NCI-H187 treated with DMSO at 0.1 percent for 48 hours (cell line): Measurements from ENCODE around the gene GAB3.
"Not testable (repeated sequence)": the region's sequence is repeated elsewhere in the genome, so short reads cannot be mapped to it uniquely, and the experiment has no call there.

ENCODE experiments used
- DNase-seq: peaks from one replicate; lab custom pipeline; 2025; lab: John Stamatoyannopoulos, UW

The GAB3 gene

DNA sequence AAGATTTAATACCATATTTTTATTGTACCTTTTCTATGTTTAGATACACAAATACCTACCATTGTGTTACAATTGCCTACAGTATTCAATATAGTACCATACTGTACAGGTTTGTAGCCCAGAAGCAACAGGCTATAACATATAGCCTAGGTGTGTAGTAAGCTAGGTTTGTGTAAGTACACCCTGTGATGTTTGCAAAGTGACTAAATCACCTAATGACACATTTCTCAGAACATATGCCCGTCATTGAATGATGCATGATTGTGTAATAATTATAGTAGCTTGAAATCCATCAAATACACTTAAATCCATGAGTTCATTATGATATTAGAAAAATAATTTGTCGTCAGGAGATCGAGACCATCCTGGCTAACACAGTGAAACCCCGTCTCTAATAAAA is 30.8 kb downstream of the GAB3 start:
- no peak for DNase-seq

DNA sequence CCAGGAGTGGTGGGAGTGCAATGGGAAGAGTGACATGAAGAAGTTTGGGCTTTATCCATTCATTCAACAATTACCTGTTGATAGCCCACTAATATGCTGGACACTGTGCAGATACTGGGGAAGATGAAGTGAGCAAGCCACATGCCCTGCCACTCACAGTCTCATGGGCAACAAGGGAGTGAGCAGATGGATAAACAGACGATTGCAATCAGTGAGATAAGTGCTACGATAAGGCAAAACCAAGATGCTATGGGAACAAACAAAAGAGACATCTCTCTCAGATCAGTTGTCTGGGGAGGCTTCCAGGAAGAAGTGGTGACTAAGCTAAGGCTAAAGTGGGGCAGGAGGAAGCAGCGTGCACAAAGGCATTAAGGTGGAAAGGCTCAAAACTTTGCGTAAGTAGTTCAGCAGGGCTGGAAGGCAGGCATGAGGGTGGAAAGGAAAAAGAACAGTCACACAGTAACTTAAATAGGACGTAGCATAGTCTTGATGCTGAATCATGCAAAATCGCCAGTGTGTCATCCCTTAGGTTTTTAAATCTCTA is 31.7 kb downstream of the GAB3 start:
- DNase-seq, result no peak

DNA sequence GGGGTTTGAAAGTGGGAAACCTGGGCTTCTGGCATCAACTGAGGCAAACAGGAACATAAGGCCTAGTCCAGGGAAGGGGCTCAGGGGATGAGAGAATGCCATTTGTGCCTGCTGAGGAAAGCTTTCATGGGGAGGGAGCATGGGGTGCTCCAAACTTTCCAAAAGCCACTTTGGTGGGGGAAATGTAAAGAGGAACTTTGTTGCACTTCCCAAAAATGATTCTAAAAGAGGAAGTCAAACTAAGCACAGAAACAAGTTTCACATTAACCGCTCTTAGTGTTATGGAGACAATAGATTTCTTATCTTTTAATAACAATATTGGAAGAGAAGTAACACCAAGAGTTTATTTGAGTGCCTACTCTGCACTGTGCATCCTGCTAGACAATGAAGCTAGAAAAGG is 32.3 kb downstream of the GAB3 start:
- DNase-seq, result no peak

DNA sequence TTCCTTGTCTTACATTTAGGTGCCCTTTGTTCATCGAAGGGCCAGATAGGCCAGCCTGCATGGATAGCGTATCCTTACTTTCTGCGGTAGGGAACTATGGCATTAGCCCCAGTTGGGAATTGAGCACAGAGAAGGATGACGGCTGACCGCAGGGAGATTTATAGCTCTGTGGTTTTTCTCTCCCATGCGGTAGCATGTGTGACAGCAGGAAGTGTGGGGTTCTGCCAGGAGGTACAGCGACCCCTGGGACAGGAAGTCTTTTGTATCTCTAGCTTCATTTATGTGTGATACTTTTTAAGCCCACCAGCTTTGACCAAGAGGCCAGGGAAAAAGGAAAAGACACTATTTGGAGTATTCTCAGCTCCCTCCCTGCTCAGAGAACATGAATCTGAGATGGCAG is 33.1 kb downstream of the GAB3 start:
- peak; percentile 69 for DNase-seq

DNA sequence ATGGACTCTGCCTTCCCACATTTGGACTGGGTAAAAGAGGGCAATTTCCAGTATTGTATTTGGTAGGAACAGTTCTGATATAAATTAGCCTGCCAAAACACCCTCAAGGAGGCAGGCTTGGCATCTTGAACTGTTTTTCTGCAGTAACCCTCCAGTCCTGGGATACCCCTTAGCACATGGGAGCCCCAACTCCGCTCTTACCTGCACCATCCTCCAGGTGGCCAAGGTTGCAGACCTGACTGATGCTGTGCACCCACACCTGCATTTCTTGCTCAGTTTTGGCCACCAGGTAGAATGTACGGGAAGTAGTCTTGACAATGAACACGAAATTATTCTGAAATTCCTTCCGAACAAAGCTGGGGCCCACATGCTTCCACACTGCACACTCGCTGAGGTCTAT is 35.1 kb downstream of the GAB3 start:
- no peak for DNase-seq

DNA sequence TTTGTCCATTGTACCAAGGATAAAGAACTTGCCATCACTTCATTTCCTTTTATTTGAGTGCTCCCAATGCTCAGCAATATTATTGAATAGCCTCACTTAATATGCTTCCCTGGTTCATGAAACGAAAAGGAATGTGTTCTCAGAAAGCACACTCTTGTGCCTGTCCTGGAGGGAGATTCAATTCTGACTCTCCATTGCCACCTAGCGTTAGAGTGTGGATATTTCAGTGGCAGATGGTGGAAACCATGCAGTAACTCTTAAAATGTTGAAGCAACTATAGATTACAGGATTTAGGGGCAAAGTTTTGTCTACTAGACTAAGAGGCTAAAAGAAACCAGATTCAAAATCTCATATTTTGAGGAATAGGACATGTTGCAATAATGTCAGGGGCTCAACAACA is 36.0 kb downstream of the GAB3 start:
- DNase-seq, result no peak

DNA sequence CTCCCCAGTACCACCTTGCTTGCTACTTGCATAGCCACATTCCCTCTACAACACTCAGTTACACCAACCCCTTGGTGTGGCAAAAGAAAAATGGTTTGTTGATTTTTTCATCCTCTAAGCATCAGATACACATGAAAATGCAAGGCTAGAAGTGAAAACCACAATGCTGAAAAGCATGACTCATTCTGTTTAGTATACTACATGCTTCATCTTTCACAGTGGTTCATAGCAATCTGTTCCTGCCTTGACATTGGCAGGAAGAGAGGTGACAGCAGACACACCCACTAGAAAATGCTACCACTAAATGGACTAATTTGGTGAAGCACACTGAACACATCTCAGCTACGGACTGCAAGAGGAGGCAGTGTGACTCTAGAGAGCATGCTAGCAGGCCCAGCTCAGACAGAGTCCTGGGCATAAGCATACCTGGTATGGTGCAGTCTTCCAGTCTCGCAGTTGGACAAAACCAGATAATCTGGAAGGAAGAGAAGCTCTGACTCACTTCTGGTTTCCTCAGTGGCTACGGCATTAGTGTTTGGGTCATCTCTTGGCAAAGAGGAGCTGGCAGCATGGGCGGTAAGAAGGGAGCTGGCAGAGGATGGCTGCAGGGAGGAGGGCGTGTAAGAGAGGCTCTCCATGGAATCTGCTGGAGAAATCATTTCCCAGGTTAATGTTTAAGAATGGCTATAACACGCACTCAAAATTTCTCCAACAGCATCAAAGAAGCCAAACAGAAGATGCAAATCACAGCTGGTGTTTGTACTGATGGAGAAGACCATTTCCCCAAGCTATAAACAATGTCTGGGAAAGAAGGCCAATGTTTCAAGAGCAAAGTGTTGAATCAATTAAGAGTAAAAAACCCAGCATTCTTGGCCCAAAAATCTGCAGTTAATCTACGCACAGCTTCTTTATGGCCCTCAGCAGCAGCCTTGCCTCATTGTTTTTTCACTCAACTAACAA is 37.8 kb downstream of the GAB3 start:
- DNase-seq, result no peak

DNA sequence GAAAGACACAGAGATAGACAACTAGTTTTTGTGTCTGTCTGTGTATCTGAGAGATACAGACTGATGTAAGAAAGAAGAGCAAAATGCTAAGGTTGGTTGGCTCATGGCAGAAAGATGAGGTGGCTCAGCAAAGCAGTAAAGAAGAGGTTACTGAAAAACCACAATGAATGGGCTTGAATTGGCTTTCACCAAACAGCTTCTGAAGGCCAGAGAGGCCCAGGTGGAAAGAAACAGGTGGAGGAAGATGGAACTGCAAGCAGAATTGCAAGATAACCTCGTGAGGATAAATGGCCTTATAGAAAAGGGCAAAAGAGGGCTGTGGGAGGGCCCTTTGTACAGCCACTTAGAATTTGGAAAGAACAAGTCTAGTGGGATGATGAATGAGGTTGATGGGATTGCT is 39.6 kb downstream of the GAB3 start:
- DNase-seq, result no peak

DNA sequence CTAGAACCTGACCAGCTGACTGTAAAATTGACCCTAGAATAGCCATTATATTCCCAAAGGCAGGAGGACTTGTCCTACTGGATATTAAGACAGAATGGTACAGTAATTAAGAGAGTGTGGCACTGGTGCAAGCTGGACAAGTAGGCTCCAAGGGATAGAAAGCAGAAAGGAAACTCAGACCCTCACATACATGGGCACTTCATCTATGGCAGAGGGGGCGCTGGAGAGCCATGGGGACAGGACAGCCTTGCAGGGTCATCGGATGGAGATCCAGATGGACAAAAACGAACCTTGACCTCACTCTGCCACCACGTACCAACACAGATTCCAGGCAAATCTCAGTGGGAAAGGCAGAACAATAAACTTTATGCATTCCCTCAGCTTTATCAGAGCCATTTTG is 40.6 kb downstream of the GAB3 start:
- DNase-seq, result no peak

DNA sequence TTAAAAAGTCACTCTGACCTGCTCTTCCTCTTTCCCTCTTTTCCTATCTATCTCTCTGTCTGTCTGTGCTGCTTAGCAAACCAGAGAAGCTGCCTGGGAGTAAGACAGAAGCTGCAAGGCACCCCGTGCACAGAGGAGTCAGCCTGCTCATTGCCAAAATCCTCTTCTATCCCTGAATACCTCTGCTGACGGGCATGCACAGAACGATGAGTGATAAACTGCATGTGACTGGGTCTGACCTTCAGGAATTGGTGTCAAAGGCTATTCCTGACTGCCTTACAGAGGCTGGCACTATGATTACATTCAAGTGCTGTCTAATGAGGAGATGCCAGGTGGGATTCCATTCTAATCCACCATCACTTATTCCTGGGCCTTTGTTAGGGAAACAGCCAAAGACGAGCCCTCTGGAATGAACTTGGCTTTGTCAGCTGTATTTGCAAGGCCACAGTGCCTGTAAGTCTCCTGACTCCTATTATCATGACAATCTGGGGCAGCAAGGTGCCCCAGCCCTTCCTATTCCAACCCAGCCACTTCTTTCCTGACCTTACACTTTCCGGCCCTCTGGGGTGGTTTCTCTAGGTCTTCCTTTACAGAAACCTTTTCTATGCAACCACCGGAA is 52.1 kb downstream of the GAB3 start:
- no peak for DNase-seq

DNA sequence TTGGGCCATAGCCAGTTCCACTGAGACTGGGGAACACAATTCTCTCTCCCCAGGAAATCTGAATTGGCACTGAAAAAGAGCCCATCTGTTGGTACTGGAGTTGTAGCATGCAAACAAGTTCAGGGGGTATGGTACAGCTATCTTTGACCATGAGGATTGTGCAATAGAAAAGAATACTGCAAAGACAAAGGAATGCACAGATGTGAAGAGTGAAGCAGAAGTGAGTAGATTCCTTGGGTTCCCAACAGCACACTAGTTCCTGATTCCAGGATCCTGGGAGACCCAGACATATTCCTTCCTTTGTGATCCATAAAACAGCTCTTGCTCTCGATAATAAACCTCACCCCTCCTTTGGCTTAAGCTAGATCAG is 54.2 kb downstream of the GAB3 start:
- no peak for DNase-seq

DNA sequence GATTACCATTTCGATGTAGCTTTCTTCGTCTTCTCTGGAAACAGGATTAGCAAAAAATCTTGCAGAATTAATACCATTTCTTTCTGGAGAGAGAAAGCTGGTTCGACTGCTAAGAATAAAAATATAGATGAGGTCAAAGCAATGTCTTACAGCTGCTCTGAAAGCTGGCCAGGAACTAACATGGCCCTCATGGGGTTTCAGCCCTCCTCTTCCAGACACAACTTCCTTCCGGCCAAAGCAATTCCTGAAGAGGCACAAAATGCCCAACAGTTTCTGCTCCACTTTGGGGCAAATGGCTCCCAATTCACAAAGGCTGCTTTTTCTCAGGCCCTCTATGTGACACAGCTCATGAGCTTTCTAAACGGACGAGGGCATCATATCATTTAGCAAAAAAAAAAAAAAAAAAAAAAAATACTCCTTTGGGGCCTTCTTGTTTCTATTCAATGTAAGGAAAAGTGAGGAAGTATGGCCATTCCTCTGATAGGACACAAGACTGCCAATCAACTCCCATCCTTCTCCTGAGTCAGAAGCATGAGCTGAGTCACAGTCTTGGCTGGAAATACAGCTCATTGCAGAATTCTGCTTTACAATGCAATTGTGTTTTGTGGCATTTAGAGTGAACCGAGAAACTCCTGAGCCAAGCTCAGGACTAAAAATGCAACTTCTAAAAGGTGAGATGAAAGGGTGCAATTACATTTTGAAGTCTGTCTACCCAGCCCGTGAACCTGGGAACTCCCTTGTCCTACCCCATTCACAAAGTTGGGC is 54.8 kb downstream of the GAB3 start:
- DNase-seq, result no peak

DNA sequence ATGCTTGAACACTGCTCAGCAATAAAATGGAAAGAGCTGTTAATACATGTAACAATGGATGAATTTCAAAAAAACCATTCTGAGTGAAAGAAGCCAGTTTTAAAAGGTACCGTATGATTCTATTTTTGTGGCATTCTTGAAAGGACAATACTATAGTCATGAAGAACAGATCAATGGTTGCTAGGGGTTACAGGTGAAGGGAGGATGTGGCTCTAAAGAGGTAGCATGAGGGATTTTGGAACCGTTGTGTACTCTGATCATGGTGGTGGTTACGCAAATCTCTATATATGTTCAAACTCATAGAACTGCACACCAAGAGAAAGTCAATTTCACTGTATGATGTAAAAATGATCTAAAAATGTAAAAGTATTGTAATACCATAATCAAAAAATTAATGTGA is 57.5 kb downstream of the GAB3 start:
- DNase-seq, result no peak

DNA sequence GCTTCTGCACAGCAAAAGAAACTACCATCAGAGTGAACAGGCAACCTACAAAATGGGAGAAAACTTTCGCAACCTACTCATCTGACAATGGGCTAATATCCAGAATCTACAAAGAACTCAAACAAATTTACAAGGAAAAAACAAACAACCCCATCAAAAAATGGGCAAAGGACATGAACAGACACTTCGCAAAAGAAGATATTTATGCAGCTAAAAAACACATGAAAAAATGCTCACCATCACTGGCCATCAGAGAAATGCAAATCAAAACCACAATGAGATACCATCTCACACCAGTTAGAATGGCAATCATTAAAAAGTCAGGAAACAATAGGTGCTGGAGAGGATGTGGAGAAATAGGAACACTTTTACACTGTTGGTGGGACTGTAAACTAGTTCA is 60.4 kb downstream of the GAB3 start:
- not testable (repeated sequence) for DNase-seq

DNA sequence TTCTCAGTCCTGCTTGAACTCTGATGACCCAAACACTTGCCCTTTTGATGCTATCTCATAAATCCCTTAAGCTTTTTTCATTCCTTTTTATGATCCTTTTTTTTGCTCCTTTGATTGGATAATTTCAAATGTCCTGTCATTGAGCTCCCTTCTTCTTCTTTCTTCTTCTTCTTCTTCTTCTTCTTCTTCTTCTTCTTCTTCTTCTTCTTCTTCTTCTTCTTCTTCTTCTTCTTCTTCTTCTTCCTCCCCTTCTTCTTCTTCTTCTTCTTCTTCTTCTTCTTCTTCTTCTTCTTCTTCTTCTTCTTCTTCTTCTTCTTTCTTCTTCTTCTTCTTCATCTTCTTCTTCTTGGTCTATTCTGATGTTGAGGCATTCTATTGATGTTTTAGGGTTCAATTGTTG is 78.8 kb downstream of the GAB3 start:
- not testable (repeated sequence) for DNase-seq

DNA sequence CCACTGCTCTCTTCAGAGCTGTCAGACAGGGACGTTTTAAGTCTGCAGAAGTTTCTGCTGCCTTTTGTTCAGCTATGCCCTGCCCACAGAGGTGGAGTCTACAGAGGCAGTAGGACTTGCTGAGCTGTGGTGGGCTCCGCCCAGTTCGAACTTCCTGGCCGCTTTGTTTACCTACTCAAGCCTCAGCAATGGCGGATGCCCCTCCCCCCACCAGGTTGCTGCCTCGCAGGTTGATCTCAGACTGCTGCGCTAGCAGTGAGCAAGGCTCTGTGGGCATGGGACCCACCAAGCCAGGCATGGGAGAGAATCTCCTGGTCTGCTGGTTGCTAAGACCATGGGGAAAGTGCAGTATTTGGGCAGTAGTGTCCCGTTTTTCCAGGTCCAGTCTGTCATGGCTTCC is 80.0 kb downstream of the GAB3 start:
- not testable (repeated sequence) for DNase-seq

DNA sequence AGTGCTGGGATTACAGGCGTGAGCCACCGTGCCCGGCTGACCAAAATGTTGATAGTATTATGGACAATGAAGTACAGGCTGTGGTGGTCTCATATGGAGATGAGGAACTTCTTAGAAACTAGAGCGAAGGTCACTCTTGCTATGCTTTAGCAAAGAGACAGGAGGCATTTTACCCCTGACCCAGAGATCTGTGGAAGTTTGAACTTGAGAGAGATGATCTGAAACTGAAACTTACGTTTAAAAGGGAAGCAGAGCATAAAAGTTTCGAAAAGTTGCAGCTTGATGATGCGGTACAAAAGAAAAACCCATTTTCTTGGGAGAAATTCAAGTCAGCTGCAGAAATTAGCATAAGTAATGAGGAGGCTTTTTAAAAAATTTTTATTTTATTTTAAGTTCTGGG is 89.0 kb downstream of the GAB3 start:
- no peak for DNase-seq

DNA sequence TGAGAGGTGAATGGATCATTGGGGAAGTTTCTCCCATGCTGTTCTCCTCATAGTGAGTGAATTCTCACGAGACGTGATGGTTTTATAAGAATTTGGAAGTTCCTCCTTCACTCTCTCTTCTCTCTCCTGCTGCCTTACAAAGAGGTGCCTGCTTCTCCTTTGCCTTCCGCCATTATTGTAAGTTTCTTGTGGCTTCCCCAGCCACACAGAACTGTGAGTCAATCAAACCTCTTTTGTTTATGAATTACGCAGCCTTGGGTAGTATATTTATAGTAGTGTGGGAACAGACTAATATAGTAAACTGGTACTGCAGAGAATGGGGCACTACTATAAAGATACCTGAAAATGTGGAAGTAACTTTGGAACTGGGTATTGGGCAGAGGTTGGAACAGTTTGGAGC is 89.7 kb downstream of the GAB3 start:
- no peak for DNase-seq

DNA sequence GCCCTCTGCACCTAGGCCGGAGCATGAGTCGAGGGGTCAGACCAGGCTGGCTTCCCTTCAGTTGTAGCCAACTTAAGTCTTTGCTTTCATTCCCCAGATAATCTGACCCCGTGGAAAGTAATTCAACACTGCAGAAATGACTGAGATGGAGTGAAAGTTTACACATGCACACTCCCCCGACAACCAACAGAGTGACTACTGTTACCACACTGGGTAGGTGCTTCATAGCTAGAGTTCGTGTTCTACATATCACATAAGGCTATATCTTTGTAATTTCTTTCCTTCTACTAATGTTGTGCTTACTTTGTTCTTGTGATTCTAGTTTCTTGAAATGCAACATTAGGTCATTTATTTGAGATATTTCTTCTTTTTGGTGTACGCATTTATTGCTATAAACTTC is 90.3 kb downstream of the GAB3 start:
- DNase-seq, result no peak

DNA sequence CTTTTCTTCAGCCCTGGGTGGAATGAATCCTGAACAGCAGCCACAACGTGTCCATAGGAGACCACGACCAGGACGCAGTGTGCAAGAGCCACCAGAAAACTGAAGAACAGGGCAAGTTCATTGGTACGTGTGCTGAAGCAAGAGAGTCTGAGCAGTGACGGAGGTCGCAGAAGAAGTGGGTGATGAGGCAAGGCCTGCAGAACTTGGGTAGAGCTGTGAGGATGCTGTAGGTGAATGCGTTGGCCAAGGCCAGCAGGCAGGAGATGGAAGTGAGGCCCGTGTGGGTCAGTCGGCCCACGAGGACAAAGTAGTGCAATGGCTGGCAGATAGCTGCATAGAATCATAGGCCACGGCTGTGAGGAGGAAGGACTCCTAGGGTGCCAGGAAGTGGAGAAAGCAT is 91.9 kb downstream of the GAB3 start:
- DNase-seq, result no peak

DNA sequence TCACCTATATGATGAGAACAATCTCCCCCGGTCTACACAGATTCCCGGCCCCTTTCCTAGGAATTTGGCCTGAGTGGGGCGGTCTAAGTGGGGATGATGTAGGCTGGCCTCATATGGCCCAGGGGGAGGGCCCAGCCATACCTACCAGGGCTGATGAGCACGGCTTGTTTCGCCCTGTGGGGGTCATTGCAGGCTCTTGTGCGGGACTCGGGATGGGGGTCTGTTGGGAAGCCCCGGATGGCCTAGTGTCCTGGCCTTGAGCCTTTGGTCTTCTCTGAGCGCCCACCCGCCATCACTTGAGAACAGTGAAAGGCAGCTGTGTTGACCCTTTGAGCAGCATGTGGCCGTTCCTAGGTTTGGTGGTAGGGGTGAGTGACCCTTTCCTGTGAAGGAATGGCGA is 92.7 kb downstream of the GAB3 start:
- no peak for DNase-seq

DNA sequence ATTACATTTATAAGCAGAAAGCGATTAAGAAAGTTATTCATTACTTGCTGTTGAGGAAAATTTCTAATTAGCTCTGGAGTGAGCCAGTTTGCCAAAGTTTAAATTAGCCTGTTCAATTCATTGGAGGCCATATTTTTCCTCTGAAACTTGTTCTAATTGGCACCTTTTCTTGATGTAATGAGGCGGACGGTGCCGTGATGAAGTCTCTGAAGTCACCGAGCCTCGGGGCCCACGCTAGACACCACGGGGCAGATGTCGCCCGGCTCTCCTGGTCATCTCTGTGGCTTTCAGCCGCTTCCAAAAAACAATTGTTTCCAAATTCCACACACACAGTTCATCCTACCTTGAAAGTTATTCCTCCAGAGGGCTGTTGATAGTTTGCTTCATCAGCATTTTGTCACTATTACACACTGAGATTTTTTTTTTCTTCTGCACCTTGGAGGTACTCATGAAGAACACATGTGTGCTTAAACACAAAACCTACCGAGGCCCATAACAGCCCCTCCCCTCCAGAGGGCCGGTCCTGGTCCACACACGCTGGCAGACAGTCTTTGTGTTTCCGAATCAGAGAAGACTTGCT is 93.6 kb downstream of the GAB3 start:
- DNase-seq, result no peak
